ENCODE measurements around the gene HCFC2. TPM values are rescaled to one million over a fixed set of nuclear protein-coding genes. Genes with fewer than 3 reads are reported as not detected.
"Not testable (repeated sequence)": the region's sequence is repeated elsewhere in the genome, so short reads cannot be mapped to it uniquely, and the experiment has no call there.

HCFC2 gene
- total RNA-seq (2014; rRNA removed; shearing (Covaris generic)): 5.0 and 5.3 TPM in 2 replicates
- polyA plus RNA-seq (2014; cell fraction: nucleus; rRNA removed): 9.6 and 11.6 TPM in 2 replicates

DNA sequence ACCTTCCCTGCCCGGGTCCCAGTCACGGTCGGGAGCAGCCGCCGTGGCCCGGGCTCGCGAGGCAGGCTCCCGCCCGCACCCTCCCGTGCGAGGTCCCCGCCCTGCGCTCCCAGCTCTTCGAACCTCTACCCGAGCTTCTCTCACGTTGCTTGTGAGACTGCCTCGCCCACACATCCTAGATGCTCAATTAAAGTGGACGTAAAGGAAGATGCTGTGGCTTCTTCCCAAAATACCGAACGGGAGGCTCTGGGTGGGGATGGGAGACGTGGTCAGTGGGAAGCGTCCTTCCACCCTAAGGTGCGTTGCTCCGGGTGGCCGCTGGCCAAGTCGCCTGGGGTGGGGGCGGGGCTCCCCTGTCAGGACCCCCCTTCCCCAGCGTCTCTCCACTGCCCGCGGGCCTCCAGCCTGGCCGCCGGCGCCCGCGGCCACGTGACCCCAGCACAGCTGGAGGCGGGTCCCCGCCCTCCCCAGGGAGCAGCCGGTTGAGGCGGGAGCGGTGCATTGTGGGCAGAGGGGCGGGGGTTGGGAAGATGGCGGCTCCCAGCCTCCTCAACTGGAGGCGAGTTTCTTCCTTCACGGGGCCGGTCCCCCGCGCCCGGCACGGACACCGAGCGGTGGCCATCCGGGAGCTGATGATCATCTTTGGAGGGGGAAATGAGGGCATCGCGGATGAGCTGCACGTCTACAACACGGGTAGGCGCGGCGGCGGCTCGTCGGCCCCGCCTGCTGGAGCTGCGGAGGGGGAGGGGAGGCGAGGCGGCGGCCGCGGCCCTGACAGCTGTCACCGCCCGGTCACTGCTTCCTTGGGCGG lies at the start of gene HCFC2:
HCFC2 (plus strand) TSS at position 501 of the 811 bp plus-strand sequence; CDS start at position 531, 30 bp downstream.
- DNase-seq (ENCODE audit: extremely low read depth, low read depth): peak; percentile 79

DNA sequence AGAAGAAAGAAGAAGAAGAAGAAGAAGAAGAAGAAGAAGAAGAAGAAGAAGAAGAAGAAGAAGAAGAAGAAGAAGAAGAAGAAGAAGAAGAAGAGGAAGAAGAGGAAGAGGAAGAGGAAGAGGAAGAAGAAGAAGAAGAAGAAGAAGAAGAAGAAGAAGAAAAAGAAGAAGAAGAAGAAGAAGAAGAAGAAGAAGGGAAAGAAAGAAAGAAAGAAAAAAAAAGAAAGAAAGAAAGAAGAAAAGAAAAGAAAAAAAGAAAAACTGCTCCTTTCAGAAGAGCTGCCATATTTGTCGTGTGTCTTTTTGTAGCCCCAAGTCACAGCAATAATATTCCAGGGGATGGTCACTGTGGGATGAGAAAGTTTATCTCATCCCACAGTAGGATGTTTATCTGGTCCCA lies 42.5 kb upstream of the HCFC2 start:
- not testable (repeated sequence) for DNase-seq (ENCODE audit: extremely low read depth, low read depth)

DNA sequence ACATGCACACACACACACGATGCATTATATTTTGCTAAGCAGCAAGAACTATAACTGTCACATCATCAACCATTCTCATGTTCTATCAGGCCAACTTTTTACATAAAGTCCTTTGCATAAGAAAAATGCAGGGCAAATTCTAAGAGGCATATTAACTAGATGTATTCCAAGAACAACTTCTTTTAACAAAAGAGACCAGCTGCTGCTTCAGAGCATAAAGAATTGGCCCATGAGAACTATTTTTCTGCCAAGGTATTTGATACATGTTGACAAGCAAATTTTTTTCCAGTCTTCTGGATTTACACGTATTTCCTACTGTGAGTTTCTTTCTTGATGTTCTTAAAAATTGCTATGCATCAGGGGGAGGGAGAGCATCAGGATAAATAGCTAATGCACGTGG lies 41.5 kb upstream of the HCFC2 start:
- no peak for DNase-seq (ENCODE audit: extremely low read depth, low read depth)

DNA sequence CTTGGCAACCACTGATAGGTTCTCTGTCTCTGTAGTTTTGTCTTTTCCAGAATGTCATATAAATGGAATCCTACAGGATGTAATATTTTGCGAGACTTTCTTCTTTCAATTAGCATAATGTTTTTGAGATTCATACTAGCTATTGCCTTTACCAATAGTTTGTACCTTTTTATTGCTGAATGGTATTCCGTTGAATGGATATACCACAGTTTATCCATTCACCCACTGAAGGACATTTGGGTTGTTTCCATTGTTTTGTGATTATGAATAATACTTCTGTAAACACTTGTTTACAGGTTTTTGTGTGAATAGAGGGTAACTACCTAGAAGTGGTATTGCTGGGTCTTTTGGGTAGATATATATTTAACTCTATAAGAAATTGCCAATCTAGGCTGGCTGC lies 40.6 kb upstream of the HCFC2 start:
- no peak for DNase-seq (ENCODE audit: extremely low read depth, low read depth)

DNA sequence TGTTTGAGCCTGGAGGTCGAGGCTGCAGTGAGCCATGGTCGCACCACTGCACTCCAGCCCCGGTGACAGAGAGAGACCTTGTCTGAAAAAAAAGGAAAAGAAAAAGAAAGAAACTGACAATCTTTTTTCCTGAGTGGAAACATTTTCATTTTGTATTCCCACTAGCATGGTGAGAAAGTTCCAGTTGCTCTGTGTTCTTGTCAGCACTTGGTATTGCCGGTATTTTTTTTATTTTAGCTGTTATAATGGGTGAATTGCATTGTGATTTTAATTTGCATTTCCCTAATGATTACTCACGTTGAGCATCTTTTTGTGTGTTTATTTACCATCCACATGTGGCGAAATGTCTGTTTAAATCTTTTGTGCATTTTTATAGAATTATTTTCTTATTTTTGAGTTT lies 40.0 kb upstream of the HCFC2 start:
- no peak for DNase-seq (ENCODE audit: extremely low read depth, low read depth)

DNA sequence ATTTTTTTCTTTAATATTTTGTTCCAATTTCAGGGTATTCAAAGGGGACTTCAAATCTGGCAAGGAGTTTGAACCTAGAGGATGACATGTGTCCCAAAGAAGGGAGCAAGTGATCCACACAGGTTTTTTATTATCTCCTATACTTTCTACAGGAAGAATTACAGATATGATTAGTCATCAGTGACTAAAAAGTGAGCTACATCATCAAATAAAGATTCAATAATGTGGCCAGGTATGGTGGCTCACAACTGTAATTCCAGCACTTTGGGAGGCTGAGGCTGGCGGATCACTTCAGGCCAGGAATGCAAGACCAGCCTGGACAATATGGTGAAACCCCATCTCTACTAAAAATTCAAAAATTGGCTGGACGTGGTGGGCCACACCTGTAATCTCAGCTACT lies 38.6 kb upstream of the HCFC2 start:
- DNase-seq (ENCODE audit: extremely low read depth, low read depth): no peak

GRCh38 chr12:104026841-104027599 lies 37.3 kb upstream of the HCFC2 start:
- no peak for DNase-seq (ENCODE audit: extremely low read depth, low read depth)

DNA sequence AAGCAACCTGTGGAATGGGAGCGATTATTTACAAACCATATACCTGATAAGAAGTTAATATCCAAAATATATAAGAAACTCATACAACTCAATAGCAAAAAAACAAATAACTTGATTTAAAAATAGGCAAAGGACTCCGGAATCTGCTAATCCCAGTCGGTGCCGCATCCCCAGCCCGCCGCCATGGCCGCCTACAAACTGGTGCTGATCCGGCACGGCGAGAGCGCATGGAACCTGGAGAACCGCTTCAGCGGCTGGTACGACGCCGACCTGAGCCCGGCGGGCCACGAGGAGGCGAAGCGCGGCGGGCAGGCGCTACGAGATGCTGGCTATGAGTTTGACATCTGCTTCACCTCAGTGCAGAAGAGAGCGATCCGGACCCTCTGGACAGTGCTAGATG lies 33.7 kb upstream of the HCFC2 start:
- DNase-seq (ENCODE audit: extremely low read depth, low read depth): not testable (repeated sequence)

DNA sequence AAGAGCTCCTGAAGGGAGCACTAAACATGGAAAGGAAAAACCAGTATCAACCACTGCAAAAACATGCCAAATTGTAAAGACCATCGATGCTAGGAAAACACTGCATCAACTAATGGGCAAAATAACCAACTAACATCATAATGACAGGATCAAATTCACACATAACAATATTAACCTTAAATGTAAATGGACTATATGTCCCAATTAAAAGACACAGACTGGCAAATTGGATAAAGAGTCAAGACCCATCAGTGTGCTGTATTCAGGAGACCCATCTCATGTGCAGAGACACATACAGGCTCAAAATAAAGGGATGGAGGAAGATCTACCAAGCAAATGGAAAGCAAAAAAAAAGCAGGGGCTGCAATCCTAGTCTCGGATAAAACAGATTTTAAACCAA lies 28.2 kb upstream of the HCFC2 start:
- not testable (repeated sequence) for DNase-seq (ENCODE audit: extremely low read depth, low read depth)

DNA sequence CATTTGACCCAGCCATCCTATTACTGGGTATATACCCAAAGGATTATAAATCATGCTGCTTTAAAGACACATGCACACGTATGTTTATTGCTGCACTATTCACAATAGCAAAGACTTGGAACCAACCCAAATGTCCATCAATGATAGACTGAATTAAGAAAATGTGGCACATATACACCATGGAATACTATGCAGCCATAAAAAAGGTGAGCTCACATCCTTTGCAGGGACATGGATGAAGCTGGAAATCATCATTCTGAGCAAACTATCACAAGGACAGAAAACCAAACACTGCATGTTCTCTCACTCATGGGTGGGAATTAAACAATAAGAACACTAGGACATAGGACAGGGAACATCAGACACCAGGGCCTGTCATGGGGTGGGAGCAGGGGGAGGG lies 24.6 kb upstream of the HCFC2 start:
- not testable (repeated sequence) for DNase-seq (ENCODE audit: extremely low read depth, low read depth)

- DNase-seq (ENCODE audit: extremely low read depth, low read depth): no peak
Observed at GRCh38 chr12:104042580-104042979, 21.8 kb upstream of the HCFC2 start.

GRCh38 chr12:104044158-104044557 lies 20.2 kb upstream of the HCFC2 start:
- no peak for DNase-seq (ENCODE audit: extremely low read depth, low read depth)

GRCh38 chr12:104046306-104046705 lies 18.0 kb upstream of the HCFC2 start:
- DNase-seq (ENCODE audit: extremely low read depth, low read depth): no peak

DNA sequence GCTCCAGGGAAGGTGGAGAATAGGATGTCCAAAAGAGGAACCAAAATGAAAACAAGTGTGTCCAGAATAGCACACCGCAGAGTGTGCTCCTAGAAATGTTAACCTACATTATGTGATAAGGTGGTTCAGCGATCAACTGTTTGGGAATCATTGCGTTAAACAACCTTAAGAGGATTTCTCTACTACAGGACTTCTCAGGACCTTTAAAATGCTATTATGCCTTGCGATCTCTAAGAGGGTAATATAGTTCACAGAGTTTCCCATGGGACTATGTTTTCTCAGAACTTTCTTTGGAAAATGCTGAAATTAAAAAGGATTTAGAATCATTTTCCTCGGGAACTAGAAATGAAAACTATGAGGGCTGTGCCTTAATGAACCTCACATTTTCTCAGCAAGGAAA lies 16.2 kb upstream of the HCFC2 start:
- DNase-seq (ENCODE audit: extremely low read depth, low read depth): no peak

- no peak for DNase-seq (ENCODE audit: extremely low read depth, low read depth)
Observed at GRCh38 chr12:104048811-104049210, 15.5 kb upstream of the HCFC2 start.

- DNase-seq (ENCODE audit: extremely low read depth, low read depth): no peak
Observed at GRCh38 chr12:104049278-104049902, 14.9 kb upstream of the HCFC2 start.

DNA sequence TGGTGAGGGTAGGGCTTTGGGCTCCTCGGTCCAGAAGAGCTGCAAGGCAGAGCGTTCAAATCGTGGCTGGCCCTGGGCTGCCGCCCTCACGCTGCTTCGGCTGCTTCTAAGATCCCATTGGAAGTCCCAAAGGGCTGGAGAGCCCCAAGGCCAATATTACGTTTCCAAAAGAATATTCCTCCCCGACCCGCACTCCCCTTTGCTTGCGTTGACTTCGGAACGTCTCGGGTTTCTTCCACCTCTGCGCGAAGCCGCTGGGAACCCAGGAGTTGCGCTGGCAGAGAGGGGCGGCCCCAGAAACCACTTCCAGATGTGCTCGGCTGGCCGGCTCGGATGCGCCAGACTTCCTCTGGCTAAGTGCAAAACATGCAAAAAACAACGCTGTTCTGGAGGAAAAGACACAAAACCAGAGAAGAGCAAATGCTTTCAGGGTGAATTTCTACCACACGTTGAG lies 14.4 kb upstream of the HCFC2 start, which contains the start of gene GLT8D2:
GLT8D2 (minus strand) TSS at position 285 of the 454 bp plus-strand sequence. CDS start 30,539 bp downstream, outside the sequence.
- DNase-seq (ENCODE audit: extremely low read depth, low read depth): no peak

- DNase-seq (ENCODE audit: extremely low read depth, low read depth): no peak
Observed at GRCh38 chr12:104050436-104050835, 13.9 kb upstream of the HCFC2 start.

- no peak for DNase-seq (ENCODE audit: extremely low read depth, low read depth)
Observed at GRCh38 chr12:104054681-104055346, 9.5 kb upstream of the HCFC2 start.

GRCh38 chr12:104055686-104056388 lies 8.5 kb upstream of the HCFC2 start:
- DNase-seq (ENCODE audit: extremely low read depth, low read depth): no peak
